ENCODE results near the gene BAIAP2L2. TPM values are rescaled to one million over a fixed set of nuclear protein-coding genes. Genes with fewer than 3 reads are reported as not detected.
"Not testable (repeated sequence)": the region's sequence is repeated elsewhere in the genome, so short reads cannot be mapped to it uniquely, and the experiment has no call there.

Gene BAIAP2L2
- total and polyA plus RNA-seq, 7 donors = 0.16 to 48.7 (median 0.71) TPM

DNA sequence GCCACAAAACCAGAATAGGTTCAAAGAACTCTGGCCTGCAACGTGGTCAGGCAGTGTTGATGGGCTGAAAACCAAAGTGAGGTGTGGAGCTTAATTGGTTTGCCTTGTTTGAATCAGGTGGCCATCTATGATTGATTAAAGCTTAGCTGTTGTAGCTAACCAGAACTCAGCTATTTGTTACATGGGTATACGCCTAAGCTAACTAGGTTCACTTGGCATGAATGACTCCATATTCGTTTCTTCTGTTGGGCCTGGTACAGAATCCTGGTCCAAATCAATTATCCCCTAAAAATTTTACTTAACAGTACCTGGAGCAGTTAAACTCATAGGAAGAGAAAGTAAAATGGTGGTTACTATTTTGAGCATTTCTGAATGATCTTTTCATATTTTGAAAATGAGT is 7.7 kb upstream of the BAIAP2L2 start:
- DNase-seq = no peak
- no peaks in the 10 kb centered on the region for H3K9me3 ChIP-seq
- TF ChIP-seq EP300 (IDR thresholded peaks at IDR 0.05) (no peak), POLR2AphosphoS5 (IDR thresholded peaks at IDR 0.05) (no peak), POLR2A (IDR thresholded peaks at IDR 0.05) (no peak)
- TF ChIP-seq, protein P1, sequence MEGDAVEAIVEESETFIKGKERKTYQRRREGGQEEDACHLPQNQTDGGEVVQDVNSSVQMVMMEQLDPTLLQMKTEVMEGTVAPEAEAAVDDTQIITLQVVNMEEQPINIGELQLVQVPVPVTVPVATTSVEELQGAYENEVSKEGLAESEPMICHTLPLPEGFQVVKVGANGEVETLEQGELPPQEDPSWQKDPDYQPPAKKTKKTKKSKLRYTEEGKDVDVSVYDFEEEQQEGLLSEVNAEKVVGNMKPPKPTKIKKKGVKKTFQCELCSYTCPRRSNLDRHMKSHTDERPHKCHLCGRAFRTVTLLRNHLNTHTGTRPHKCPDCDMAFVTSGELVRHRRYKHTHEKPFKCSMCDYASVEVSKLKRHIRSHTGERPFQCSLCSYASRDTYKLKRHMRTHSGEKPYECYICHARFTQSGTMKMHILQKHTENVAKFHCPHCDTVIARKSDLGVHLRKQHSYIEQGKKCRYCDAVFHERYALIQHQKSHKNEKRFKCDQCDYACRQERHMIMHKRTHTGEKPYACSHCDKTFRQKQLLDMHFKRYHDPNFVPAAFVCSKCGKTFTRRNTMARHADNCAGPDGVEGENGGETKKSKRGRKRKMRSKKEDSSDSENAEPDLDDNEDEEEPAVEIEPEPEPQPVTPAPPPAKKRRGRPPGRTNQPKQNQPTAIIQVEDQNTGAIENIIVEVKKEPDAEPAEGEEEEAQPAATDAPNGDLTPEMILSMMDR (IDR thresholded peaks at IDR 0.05) = no peak
- peaks cover 0 to 3% (median 0%) of the 10 kb centered on the region in 4 donors for H3K36me3 ChIP-seq
- no peak overlapping the region for H3K27ac ChIP-seq
- H3K4me3 ChIP-seq = no peak overlapping the region
- H3K27me3 ChIP-seq = no peaks in the 10 kb centered on the region
- intact Hi-C loops (cut with DNase I) = loop anchor here (10.0 kb wide), 1 partner anchor 97 kb away; no protein-coding TSS in a partner anchor
- peaks cover 0 to 9% (median 4%) of the 10 kb centered on the region in 4 donors for H3K4me1 ChIP-seq
- WGBS, 2 donors = 87 to 88% methylated on average over 3 of the region's 3 CpGs

- H3K9me3 ChIP-seq, H3K36me3 ChIP-seq, H3K4me3 ChIP-seq, DNase-seq, H3K27me3 ChIP-seq, H3K27ac ChIP-seq, H3K4me1 ChIP-seq: not testable (repeated sequence)
- intact Hi-C loops (cut with DNase I) = loop anchor here (10.0 kb wide), 1 partner anchor 97 kb away; no protein-coding TSS in a partner anchor
- WGBS, 2 donors = 95 to 96% methylated on average over 10 of the region's 10 CpGs
These were observed 7.1 kb upstream of the BAIAP2L2 start for GRCh38 chr22:38117556-38117955.

GRCh38 chr22:38115423-38116205 is 5.1 kb upstream of the BAIAP2L2 start:
- TF ChIP-seq, protein P1 (IDR thresholded peaks at IDR 0.05) = no peak
- intact Hi-C loops (cut with DNase I) = loop anchor here (10.0 kb wide), 1 partner anchor 99 kb away; no protein-coding TSS in a partner anchor
- H3K4me3 ChIP-seq = no peak overlapping the region
- no peak overlapping the region for H3K27ac ChIP-seq
- H3K9me3 ChIP-seq = no peaks in the 10 kb centered on the region
- DNase-seq = peak; percentile 59
- no peaks in the 10 kb centered on the region for H3K27me3 ChIP-seq
- peaks cover 0 to 9% (median 4%) of the 10 kb centered on the region in 4 donors for H3K4me1 ChIP-seq
- WGBS, 2 donors = 96 to 97% methylated on average over 31 of the region's 31 CpGs
- H3K36me3 ChIP-seq = peaks cover 0 to 3% (median 0%) of the 10 kb centered on the region in 4 donors

DNA sequence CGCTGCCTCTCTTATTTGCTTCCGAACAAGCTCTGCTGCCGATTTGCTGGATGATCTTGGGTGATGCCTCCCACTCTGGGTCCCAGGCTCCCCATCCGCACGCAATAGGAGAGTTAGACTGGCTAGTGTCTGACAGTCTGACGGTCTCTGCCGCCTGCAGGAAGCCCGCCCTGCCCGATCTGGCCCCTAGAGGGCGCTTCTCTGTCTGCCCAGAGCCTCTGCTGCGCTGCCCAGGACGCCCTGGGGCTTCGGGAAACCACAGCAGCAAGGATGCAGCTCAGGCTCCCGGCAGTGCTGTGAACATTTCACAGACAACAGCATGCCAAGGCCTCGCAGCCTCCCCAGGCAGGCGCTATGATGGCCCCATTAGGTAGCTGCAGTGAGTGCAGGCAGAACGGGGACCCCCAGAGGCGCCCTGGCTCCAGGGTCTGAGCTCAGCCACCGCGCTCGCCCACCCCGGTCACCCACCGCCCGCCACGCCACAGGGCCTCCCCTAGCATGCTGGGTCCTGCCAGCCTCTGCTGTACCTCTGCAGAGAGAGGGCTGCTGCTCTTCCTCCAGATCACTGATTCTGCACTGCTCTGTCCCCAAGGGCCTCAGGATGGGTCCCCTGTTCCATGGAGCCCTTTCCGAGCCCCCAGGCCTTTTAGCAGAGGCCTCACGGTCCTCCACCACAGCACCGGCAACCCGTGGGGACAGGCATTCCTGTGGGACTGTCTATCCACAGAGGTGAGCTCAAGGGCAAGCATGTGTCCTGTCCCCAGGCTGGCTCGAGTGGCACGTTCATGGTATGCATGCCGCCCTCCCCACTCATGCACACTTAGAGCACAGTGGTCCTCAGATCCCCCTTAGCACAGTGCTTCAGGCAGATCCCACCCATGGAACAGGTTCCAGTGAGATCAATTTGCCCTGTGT is 4.3 kb upstream of the BAIAP2L2 start:
- H3K36me3 ChIP-seq = peaks cover 0 to 3% (median 0%) of the 10 kb centered on the region in 4 donors
- peak; percentile 91 for DNase-seq
- H3K4me3 ChIP-seq = no peak overlapping the region
- intact Hi-C loops (cut with DNase I) = loop anchor here (1.0 to 10.0 kb wide), 2 partner anchors 100 to 239 kb away; no protein-coding TSS in a partner anchor
- TF ChIP-seq POLR2AphosphoS5 (IDR thresholded peaks at IDR 0.05) (peak in 1 of 4 donors; percentile 16), POLR2A (IDR thresholded peaks at IDR 0.05) (no peak), EP300 (IDR thresholded peaks at IDR 0.05) (no peak)
- TF ChIP-seq, protein P1 (IDR thresholded peaks at IDR 0.05) = peak; percentile 53 to 97 (median 90)
- no peaks in the 10 kb centered on the region for H3K9me3 ChIP-seq
- 55 to 58% methylated on average over 32 of the region's 32 CpGs for WGBS, 2 donors
- H3K27me3 ChIP-seq = no peaks in the 10 kb centered on the region
- H3K27ac ChIP-seq = no peak overlapping the region
- H3K4me1 ChIP-seq = peaks cover 0 to 9% (median 4%) of the 10 kb centered on the region in 4 donors

GRCh38 chr22:38112381-38112780 is 1.9 kb upstream of the BAIAP2L2 start:
- DNase-seq = no peak

More at GRCh38 chr22:38112381-38112780, 1.9 kb upstream of the BAIAP2L2 start:
- H3K4me1 ChIP-seq = peaks cover 0 to 9% (median 4%) of the 10 kb centered on the region in 4 donors
- H3K36me3 ChIP-seq = peaks cover 0 to 3% (median 0%) of the 10 kb centered on the region in 4 donors
- no peaks in the 10 kb centered on the region for H3K9me3 ChIP-seq
- H3K27me3 ChIP-seq = no peaks in the 10 kb centered on the region
- intact Hi-C loops (cut with DNase I) = loop anchor here (10.0 kb wide), 1 partner anchor 102 kb away; no protein-coding TSS in a partner anchor
- no peak overlapping the region for H3K4me3 ChIP-seq
- WGBS, 2 donors = 17 to 80% methylated on average over 22 of the region's 22 CpGs
- TF ChIP-seq POLR2AphosphoS5 (IDR thresholded peaks at IDR 0.05) (no peak), EP300 (IDR thresholded peaks at IDR 0.05) (no peak), POLR2A (IDR thresholded peaks at IDR 0.05) (no peak)
- TF ChIP-seq, protein P1 (IDR thresholded peaks at IDR 0.05) = no peak
- H3K27ac ChIP-seq = no peak overlapping the region
